Endodermal cell (in vitro differentiated cells): ENCODE results near the gene KLF16. TPM values are rescaled to one million over a fixed set of nuclear protein-coding genes. Genes with fewer than 3 reads are reported as not detected.

Experiments
- DNase-seq: peaks from one replicate; pipeline ENCODE4 v3.0.0-alpha.2; 2017
- H3K27ac ChIP-seq: 2 replicates; pipeline ENCODE4 v1.5.1; 2013; ENCODE audit warnings: mild to moderate bottlenecking, low read depth, low read length, moderate library complexity
- H3K27me3 ChIP-seq: 2 replicates; pipeline ENCODE4 v1.6.1; 2013; ENCODE audit warnings: mild to moderate bottlenecking, low read length, moderate library complexity; ENCODE audit not compliant: insufficient read depth, control insufficient read depth, poor library complexity, severe bottlenecking
- H3K36me3 ChIP-seq: 2 replicates; pipeline ENCODE4 v1.7.0; 2013; ENCODE audit warnings: mild to moderate bottlenecking, low read length, moderate library complexity; ENCODE audit not compliant: control insufficient read depth, insufficient read depth
- H3K4me1 ChIP-seq: one replicate; pipeline ENCODE4 v1.7.0; 2013; ENCODE audit warnings: low read length; ENCODE audit not compliant: control insufficient read depth, insufficient read depth
- H3K4me3 ChIP-seq: 2 replicates; pipeline ENCODE4 v1.5.1; 2013; ENCODE audit warnings: mild to moderate bottlenecking, low read length, moderate library complexity
- H3K9ac ChIP-seq: 2 replicates; pipeline ENCODE4 v1.6.1; 2013; ENCODE audit warnings: mild to moderate bottlenecking, low read length, moderate library complexity; ENCODE audit not compliant: poor library complexity, severe bottlenecking; ENCODE audit errors: extremely low read depth
- H3K9me3 ChIP-seq: 2 replicates; pipeline ENCODE4 v1.6.1; 2013; ENCODE audit warnings: mild to moderate bottlenecking, low read length, moderate library complexity; ENCODE audit not compliant: control insufficient read depth
- H3K27ac Mint-ChIP-seq: 2 replicates; pipeline ENCODE4 v1.8.0; 2020; ENCODE audit warnings: mixed read lengths
- H3K27me3 Mint-ChIP-seq: 2 replicates; pipeline ENCODE4 v1.8.0; 2021; ENCODE audit warnings: mild to moderate bottlenecking, mixed read lengths; ENCODE audit not compliant: insufficient read depth
- H3K36me3 Mint-ChIP-seq: 2 replicates; pipeline ENCODE4 v1.8.0; 2020; ENCODE audit warnings: low read depth, mixed read lengths
- H3K4me1 Mint-ChIP-seq: 2 replicates; pipeline ENCODE4 v1.8.0; 2020; ENCODE audit warnings: mixed read lengths
- H3K4me3 Mint-ChIP-seq: 2 replicates; pipeline ENCODE4 v1.8.0; 2020; ENCODE audit warnings: mild to moderate bottlenecking, moderate library complexity, mixed read lengths
- H3K9me3 Mint-ChIP-seq: 2 replicates; pipeline ENCODE4 v1.8.0; 2020; ENCODE audit warnings: mild to moderate bottlenecking, mixed read lengths
- WGBS, 2 experiments: methylation state at CpG; one replicate each; pipeline versions ENCODE4 v1.1.5 to v1.1.7; 2013; ENCODE audit warnings: missing lambda C conversion rate in 2 of 2, mixed read lengths in 1 of 2; ENCODE audit not compliant: insufficient coverage in 1 of 2, insufficient read length in 1 of 2; 5-methylcytosine and 5-hydroxymethylcytosine counted together
- total RNA-seq, 2 donors: library from RNA; stranded (reverse); fragmentation: NEBNext Ultra II Directional in 1 of 2; extraction: Animal tissue kit (Norgen Biotek cat#: 25700) in 1 of 2; gene quantifications; 2 replicates in 1 of 2; 3 replicates in 1 of 2; pipeline ENCODE4 v1.2.1, GENCODE V29; 2021
- TF ChIP-seq, protein P1 (sequence below): fragments of 200-600 bp; sonication (generic); conservative IDR thresholded peaks from 2 replicates; pipeline ENCODE4 v1.5.0; 2021; ENCODE audit warnings: antibody characterized with exemption, mild to moderate bottlenecking

KLF16 gene
- total RNA-seq, 2 donors from 2014 or later, result 39.0 to 42.9 TPM

DNA sequence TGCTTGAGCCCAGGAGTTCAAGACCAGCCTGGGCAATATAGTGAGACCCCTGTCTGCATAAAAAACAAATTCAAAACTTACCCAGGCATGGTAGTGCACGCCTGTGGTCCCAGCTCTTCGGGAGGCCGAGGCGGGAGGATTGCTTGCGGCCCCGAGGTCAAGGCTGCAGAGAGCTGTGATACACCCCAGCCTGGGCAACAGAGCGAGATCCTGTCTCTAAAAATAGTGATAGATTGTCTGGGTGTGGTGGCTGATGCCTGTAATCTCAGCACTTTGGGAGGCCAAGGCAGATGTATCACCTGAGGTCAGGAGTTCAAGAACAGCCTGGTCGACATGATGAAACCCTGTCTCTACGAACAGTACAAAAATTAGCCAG is 4.0 kb upstream of the KLF16 start:
- H3K36me3 ChIP-seq, result no peaks in the 10 kb centered on the region
- no peak for DNase-seq
- Mint-ChIP-seq H3K4me3 (no peak overlapping the region), H3K27ac (no peak overlapping the region), H3K36me3 (peaks cover 2% of the 10 kb centered on the region), H3K4me1 (peaks cover 6% of the 10 kb centered on the region), H3K9me3 (no peaks in the 10 kb centered on the region), H3K27me3 (no peaks in the 10 kb centered on the region)
- no peak overlapping the region for H3K4me3 ChIP-seq
- H3K27me3 ChIP-seq, result no peaks in the 10 kb centered on the region
- H3K9me3 ChIP-seq, result no peaks in the 10 kb centered on the region
- TF ChIP-seq, protein P1, sequence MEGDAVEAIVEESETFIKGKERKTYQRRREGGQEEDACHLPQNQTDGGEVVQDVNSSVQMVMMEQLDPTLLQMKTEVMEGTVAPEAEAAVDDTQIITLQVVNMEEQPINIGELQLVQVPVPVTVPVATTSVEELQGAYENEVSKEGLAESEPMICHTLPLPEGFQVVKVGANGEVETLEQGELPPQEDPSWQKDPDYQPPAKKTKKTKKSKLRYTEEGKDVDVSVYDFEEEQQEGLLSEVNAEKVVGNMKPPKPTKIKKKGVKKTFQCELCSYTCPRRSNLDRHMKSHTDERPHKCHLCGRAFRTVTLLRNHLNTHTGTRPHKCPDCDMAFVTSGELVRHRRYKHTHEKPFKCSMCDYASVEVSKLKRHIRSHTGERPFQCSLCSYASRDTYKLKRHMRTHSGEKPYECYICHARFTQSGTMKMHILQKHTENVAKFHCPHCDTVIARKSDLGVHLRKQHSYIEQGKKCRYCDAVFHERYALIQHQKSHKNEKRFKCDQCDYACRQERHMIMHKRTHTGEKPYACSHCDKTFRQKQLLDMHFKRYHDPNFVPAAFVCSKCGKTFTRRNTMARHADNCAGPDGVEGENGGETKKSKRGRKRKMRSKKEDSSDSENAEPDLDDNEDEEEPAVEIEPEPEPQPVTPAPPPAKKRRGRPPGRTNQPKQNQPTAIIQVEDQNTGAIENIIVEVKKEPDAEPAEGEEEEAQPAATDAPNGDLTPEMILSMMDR, result no peak
- no peak overlapping the region for H3K9ac ChIP-seq
- no peak overlapping the region for H3K27ac ChIP-seq
- 95 to 100% methylated on average over 2 to 9 of the region's 9 CpGs for WGBS, 2 experiments
- peaks cover 11% of the 10 kb centered on the region for H3K4me1 ChIP-seq

DNA sequence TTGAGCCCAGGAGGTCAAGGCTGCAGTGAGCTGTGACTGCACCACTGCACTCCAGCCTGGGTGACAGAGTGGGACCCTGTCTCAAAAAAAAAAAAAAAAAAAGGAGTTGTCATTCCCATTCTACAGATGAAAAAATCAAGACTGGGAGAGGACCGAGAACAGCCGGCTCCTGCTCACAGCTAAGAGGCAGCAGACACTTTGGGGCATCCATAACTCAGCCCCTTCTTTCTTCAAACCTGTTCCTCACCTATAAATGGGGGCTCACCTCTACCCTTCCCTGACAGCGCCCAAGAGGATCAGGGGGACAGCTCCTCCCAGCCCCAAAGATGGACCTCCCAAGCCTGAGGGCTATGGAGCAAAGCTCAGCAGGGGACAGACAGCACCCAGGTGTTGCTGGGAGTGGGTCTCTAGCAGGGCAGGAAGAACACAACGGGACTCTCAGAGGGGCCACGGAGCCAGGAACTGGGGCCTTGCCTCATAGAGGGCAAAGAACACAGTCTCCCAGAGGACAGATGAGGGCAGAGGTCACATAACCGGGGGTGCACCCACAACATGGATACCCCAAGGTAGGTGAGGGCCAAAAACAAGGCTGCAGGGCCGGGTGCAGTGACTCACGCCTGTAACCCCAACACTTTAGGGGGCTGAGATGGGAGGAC is 3.4 kb upstream of the KLF16 start:
- H3K4me3 Mint-ChIP-seq, result no peak overlapping the region

DNA sequence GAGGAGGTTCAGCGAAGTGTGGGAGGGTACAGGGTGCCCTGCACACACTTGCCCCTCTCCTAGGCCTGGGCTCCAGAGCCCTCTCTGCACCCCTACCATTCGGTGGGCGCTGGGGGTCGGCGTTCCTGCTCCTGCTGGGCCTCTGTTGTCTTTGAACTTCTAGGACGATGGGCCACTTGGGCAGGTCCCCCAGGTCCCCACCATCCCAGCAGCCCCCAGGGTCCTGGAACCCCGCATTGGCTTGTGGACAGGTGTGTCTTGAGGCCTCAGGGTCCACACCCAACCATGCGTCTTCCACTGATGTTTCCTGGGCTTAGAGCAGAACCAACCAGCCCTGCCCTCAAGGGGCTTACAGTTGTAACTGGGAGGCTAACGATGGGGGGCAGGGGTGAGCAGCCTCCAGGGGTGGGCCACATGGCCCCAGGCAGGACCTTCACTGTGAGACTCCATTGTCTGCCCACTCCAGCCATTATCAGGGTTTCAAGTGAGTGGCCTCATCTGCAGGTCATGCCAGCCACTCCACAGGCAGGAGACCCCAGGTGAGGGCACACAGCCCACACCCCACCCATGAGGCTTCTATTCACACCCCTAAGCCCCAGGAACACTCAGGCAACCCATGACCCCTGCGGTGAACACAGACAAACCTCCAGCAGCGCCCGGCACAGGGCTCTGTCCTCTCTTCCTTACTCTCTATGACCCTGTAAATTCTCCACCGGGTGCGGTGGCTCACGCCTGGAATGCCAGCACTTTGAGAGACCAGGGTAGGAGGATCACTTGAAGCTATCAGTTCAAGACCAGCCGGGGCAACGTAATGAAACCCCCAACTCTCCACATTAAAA is 2.0 kb upstream of the KLF16 start:
- Mint-ChIP-seq H3K4me1 (peaks cover 12% of the 10 kb centered on the region), H3K4me3 (peak overlapping the region; percentile 61), H3K27me3 (peaks cover 7% of the 10 kb centered on the region), H3K9me3 (no peaks in the 10 kb centered on the region), H3K36me3 (no peaks in the 10 kb centered on the region), H3K27ac (peak overlapping the region; percentile 30)
- no peaks in the 10 kb centered on the region for H3K9me3 ChIP-seq
- no peaks in the 10 kb centered on the region for H3K36me3 ChIP-seq
- H3K27me3 ChIP-seq, result no peaks in the 10 kb centered on the region
- peak overlapping the region; percentile 80 for H3K9ac ChIP-seq
- H3K4me1 ChIP-seq, result no peaks in the 10 kb centered on the region
- TF ChIP-seq, protein P1, result no peak
- 89 to 97% methylated on average over 10 to 17 of the region's 17 CpGs for WGBS, 2 experiments
- peak overlapping the region; percentile 21 for H3K27ac ChIP-seq
- H3K4me3 ChIP-seq, result peak overlapping the region; percentile 81
- DNase-seq, result no peak

More for the DNA sequence above, 3.4 kb upstream of the KLF16 start:
- H3K27me3 Mint-ChIP-seq, result peaks cover under 1% of the 10 kb centered on the region
- peaks cover 6% of the 10 kb centered on the region for H3K4me1 Mint-ChIP-seq
- Histone ChIP-seq H3K27me3 (no peaks in the 10 kb centered on the region), H3K9me3 (no peaks in the 10 kb centered on the region), H3K36me3 (no peaks in the 10 kb centered on the region), H3K9ac (no peak overlapping the region), H3K4me1 (peaks cover 11% of the 10 kb centered on the region), H3K27ac (no peak overlapping the region), H3K4me3 (no peak overlapping the region)
- no peaks in the 10 kb centered on the region for H3K9me3 Mint-ChIP-seq
- H3K27ac Mint-ChIP-seq, result no peak overlapping the region
- TF ChIP-seq, protein P1, result no peak
- no peak for DNase-seq
- 91 to 94% methylated on average over 5 to 8 of the region's 8 CpGs for WGBS, 2 experiments
- H3K36me3 Mint-ChIP-seq, result peaks cover 2% of the 10 kb centered on the region
